Caco-2 (cell line): ENCODE results near the gene MAP7D3. TPM values are rescaled to one million over a fixed set of nuclear protein-coding genes. Genes with fewer than 3 reads are reported as not detected.
A peak's percentile ranks its signal among the peaks of the same experiment; 100 is the strongest.
"Not testable (repeated sequence)": the region's sequence is repeated elsewhere in the genome, so short reads cannot be mapped to it uniquely, and the experiment has no call there.

Source experiments
- BruUV-seq: library from RNA; stranded (reverse); fragments of 400-500 nt; replicated peaks from 2 replicates; lab custom pipeline; 2021; lab: Mats Ljungman, UMichigan
- CTCF ChIA-PET: fragments of 300-600 bp; sonication (Branson Sonifier 250); formaldehyde crosslinking; loops from one replicate; lab custom pipeline; 2022; ENCODE audit warnings: antibody characterized with exemption; lab: Charles Lee
- POLR2A ChIA-PET: fragments of 300-600 bp; sonication (Branson Sonifier 250); formaldehyde crosslinking; loops from one replicate; lab custom pipeline; 2022; ENCODE audit warnings: antibody characterized with exemption; lab: Charles Lee
- DNase-seq, 2 experiments: peaks; one replicate each; pipeline versions ENCODE4 v3.0.0 to v3.0.0-alpha.2; 2020 to 2022
- H3K27me3 ChIP-seq: replicated peaks from 2 replicates; pipeline ENCODE4 v1.6.0; 2011; ENCODE audit warnings: low read length; ENCODE audit not compliant: control insufficient read depth, insufficient read depth
- H3K36me3 ChIP-seq: 2 replicates; pipeline ENCODE4 v1.5.1; 2011; ENCODE audit warnings: low read length; ENCODE audit not compliant: control insufficient read depth, insufficient read depth
- H3K4me1 ChIP-seq: fragments of 250-450 bp; sonication (Bioruptor Pico); 2 replicates; pipeline ENCODE4 v1.5.1; 2020; ENCODE audit warnings: mild to moderate bottlenecking
- H3K4me3 ChIP-seq: 2 replicates; pipeline ENCODE4 v1.5.1; 2011; ENCODE audit warnings: low read depth, mild to moderate bottlenecking, control low read depth, low read length
- H3K9me3 ChIP-seq: fragments of 250-450 bp; sonication (Bioruptor Pico); 2 replicates; pipeline ENCODE4 v1.5.1; 2020; ENCODE audit warnings: mild to moderate bottlenecking, moderate library complexity
- H3K27ac Mint-ChIP-seq: one replicate; pipeline ENCODE4 v1.8.0; 2022; ENCODE audit warnings: mixed read lengths; ENCODE audit not compliant: unreplicated experiment
- H3K27me3 Mint-ChIP-seq: one replicate; pipeline ENCODE4 v1.8.0; 2022; ENCODE audit warnings: mixed read lengths; ENCODE audit not compliant: insufficient read depth, unreplicated experiment
- H3K36me3 Mint-ChIP-seq: one replicate; pipeline ENCODE4 v1.8.0; 2022; ENCODE audit warnings: mild to moderate bottlenecking, mixed read lengths; ENCODE audit not compliant: insufficient read depth, unreplicated experiment
- H3K4me1 Mint-ChIP-seq: one replicate; pipeline ENCODE4 v1.8.0; 2022; ENCODE audit warnings: low read depth, mixed read lengths; ENCODE audit not compliant: unreplicated experiment
- H3K4me3 Mint-ChIP-seq: one replicate; pipeline ENCODE4 v1.8.0; 2022; ENCODE audit warnings: mild to moderate bottlenecking, moderate library complexity, mixed read lengths; ENCODE audit not compliant: unreplicated experiment
- H3K9me3 Mint-ChIP-seq: one replicate; pipeline ENCODE4 v1.8.0; 2022; ENCODE audit warnings: mixed read lengths; ENCODE audit not compliant: unreplicated experiment
- intact Hi-C: fragments of 100-400 bp; cut with micrococcal nuclease; formaldehyde crosslinking; loops from one replicate; pipeline ENCODE4 v1.10.0; 2022; ENCODE audit not compliant: unreplicated experiment
- total RNA-seq: library from RNA; stranded (reverse); gene quantifications from 2 replicates; pipeline ENCODE4 v1.2.3, GENCODE V29; 2022
- TF ChIP-seq, protein P1 (sequence below), 2 experiments: fragments of 200-600 bp in 1 of 2; IDR thresholded peaks; 1 replicate in 1 of 2; 2 replicates in 1 of 2; pipeline versions ENCODE4 v1.5.1 to v1.8.0; 2011 to 2022; ENCODE audit warnings: antibody characterized with exemption in 1 of 2, control low read depth in 1 of 2, inconsistent platforms in 1 of 2, low read depth in 1 of 2, low read length in 1 of 2, mild to moderate bottlenecking in 1 of 2, moderate library complexity in 1 of 2; ENCODE audit not compliant: insufficient read depth in 1 of 2, severe bottlenecking in 1 of 2, unreplicated experiment in 1 of 2

MAP7D3 gene
- total RNA-seq, 1 experiment from 2014 or later = 6.0 TPM

- H3K4me1 ChIP-seq = no peaks in the 10 kb centered on the region
- no peak overlapping the region for H3K4me3 Mint-ChIP-seq
- no peaks in the 10 kb centered on the region for H3K9me3 Mint-ChIP-seq
- no peak for DNase-seq
- intact Hi-C loops = no loop called here
- peaks cover 8% of the 10 kb centered on the region for H3K27me3 Mint-ChIP-seq
- H3K9me3 ChIP-seq = no peaks in the 10 kb centered on the region
- POLR2A ChIA-PET = no interaction called here
- no peak overlapping the region for H3K27ac Mint-ChIP-seq
- no peaks in the 10 kb centered on the region for H3K36me3 Mint-ChIP-seq
- H3K27me3 ChIP-seq = no peaks in the 10 kb centered on the region
- TF ChIP-seq, protein P1, sequence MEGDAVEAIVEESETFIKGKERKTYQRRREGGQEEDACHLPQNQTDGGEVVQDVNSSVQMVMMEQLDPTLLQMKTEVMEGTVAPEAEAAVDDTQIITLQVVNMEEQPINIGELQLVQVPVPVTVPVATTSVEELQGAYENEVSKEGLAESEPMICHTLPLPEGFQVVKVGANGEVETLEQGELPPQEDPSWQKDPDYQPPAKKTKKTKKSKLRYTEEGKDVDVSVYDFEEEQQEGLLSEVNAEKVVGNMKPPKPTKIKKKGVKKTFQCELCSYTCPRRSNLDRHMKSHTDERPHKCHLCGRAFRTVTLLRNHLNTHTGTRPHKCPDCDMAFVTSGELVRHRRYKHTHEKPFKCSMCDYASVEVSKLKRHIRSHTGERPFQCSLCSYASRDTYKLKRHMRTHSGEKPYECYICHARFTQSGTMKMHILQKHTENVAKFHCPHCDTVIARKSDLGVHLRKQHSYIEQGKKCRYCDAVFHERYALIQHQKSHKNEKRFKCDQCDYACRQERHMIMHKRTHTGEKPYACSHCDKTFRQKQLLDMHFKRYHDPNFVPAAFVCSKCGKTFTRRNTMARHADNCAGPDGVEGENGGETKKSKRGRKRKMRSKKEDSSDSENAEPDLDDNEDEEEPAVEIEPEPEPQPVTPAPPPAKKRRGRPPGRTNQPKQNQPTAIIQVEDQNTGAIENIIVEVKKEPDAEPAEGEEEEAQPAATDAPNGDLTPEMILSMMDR (IDR thresholded peaks at IDR 0.05; ENCODE audit: insufficient read depth in 1 of 2, low read depth in 1 of 2, low read length in 1 of 2, severe bottlenecking in 1 of 2, unreplicated experiment in 1 of 2) = no peak
- H3K4me3 ChIP-seq = no peak overlapping the region
- no TSS peak for BruUV-seq
- H3K36me3 ChIP-seq = no peaks in the 10 kb centered on the region
- CTCF ChIA-PET = no interaction called here
- H3K4me1 Mint-ChIP-seq = no peaks in the 10 kb centered on the region
Measured at GRCh38 chrX:136171420-136171819, 79.8 kb downstream of the MAP7D3 start.

DNA sequence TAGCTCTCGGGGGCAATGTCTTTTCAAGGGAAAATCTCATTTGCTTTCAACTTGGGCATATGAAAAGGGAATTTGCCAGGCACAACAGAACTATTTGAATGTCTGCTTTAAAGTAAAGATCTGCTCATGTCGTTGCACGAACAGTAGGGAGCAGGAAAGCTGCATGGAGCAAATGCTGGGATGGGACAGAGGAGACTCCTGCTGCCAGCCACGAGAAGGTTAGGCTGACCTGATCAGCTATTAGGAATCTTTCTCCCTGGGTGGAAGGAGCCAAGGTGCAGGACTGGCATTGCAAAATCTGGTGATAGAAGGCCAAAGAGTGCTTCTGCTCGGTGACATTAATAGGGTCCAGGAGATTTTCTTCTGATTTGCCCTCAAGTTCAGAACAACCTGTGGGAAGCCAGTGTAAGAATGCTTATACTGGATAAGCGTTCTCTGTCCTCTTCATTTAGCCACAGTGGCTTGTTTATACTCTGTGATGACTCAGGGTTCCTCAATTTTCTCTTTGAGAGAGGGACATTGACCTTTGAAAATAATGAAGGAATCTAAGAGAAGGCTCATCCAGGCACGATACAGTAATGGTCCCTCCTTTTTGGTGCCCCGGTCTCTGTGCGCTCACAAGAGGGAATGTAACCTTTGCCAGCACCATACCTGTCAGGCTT, 80.9 kb downstream of the MAP7D3 start:
- CTCF ChIA-PET = interaction anchor here (1.4 kb wide), 1 partner anchor 39 kb away, joined by 5 read pairs; no protein-coding TSS in a partner anchor
- no TSS peak for BruUV-seq

DNA sequence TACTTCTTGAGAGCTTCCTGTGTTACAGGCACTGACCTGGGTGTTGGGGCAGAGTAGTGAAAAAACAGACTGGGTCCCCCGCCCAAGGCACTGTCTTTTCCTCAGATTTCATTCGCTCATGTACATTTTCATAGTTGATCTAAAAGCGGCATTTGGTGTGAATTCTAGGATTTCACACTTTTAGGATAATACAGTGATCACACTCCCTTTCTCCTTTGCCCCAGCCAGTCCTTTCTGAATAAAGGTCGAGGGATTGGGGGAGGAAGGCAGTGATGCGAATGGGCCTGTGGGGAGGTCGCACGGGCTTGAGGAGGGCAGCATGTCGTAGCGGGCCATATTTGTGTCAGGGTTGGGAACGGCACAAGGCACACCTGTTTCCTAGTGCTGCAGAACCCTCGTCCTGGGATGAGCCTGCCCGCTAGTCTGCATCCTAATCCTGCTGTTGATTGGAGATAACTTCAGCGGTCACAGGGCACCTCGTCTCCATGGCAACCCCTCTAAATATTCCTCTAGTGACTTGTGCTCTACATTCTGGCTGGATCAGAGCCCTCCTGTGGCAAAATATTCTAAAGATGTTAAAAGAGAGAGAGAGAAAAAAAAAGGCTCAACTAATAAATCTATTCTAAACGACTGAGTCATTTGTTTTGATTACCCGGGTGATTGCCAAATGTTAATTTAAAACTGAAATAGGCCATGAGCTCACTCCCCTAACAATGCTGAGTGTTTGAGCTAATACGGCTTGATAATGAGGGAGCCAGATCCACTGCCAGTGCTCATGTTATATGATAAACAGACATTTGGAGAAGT, 82.1 kb downstream of the MAP7D3 start:
- Histone ChIP-seq H3K4me3 (no peak overlapping the region), H3K36me3 (no peaks in the 10 kb centered on the region), H3K4me1 (no peaks in the 10 kb centered on the region), H3K27me3 (no peaks in the 10 kb centered on the region), H3K9me3 (no peaks in the 10 kb centered on the region)
- Mint-ChIP-seq H3K4me1 (no peaks in the 10 kb centered on the region), H3K27ac (no peak overlapping the region), H3K36me3 (no peaks in the 10 kb centered on the region), H3K27me3 (peaks cover 10% of the 10 kb centered on the region), H3K9me3 (no peaks in the 10 kb centered on the region), H3K4me3 (no peak overlapping the region)
- intact Hi-C loops = no loop called here
- DNase-seq = peak in 1 of 2 experiments; percentile 24
- ChIA-PET POLR2A (no interaction called here), CTCF (interaction anchor here (1.4 kb wide), 1 partner anchor 40 kb away, joined by 5 read pairs; no protein-coding TSS in a partner anchor)
- TF ChIP-seq, protein P1 (IDR thresholded peaks at IDR 0.05; ENCODE audit: insufficient read depth in 1 of 2, low read depth in 1 of 2, low read length in 1 of 2, severe bottlenecking in 1 of 2, unreplicated experiment in 1 of 2) = no peak
- BruUV-seq = no TSS peak

More for the DNA sequence above, 80.9 kb downstream of the MAP7D3 start:
- Histone ChIP-seq H3K9me3 (no peaks in the 10 kb centered on the region), H3K27me3 (no peaks in the 10 kb centered on the region), H3K4me3 (no peak overlapping the region), H3K4me1 (no peaks in the 10 kb centered on the region), H3K36me3 (no peaks in the 10 kb centered on the region)
- POLR2A ChIA-PET = no interaction called here
- DNase-seq = peak in 1 of 2 experiments; percentile 12
- H3K36me3 Mint-ChIP-seq = no peaks in the 10 kb centered on the region
- no peaks in the 10 kb centered on the region for H3K4me1 Mint-ChIP-seq
- TF ChIP-seq, protein P1 (IDR thresholded peaks at IDR 0.05; ENCODE audit: insufficient read depth in 1 of 2, low read depth in 1 of 2, low read length in 1 of 2, severe bottlenecking in 1 of 2, unreplicated experiment in 1 of 2) = no peak
- no peak overlapping the region for H3K27ac Mint-ChIP-seq
- peaks cover 10% of the 10 kb centered on the region for H3K27me3 Mint-ChIP-seq
- no peak overlapping the region for H3K4me3 Mint-ChIP-seq
- intact Hi-C loops = loop anchor here (1.0 kb wide), 3 partner anchors 30 to 98 kb away; no protein-coding TSS in a partner anchor
- no peaks in the 10 kb centered on the region for H3K9me3 Mint-ChIP-seq

DNA sequence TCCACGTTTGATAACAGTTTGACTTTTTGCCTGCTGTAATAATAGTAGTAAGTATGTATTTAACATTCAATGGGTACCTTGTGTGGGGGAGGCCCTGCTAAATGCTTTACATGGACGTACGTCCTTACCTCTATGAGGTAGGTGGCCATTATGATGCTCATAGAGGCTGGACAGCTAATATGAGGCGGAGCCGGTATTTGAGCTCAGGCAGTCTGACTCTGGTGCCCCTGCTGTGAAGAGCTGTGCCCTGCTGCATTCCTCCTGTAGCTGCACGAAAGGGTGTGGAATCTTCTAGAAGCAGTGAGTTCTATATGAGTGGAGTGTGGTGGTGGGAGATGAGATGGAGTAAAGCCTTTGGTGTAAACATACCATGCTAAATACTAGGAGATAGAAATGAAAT, 83.2 kb downstream of the MAP7D3 start:
- H3K36me3 Mint-ChIP-seq, H3K4me3 ChIP-seq, H3K27me3 ChIP-seq, BruUV-seq, intact Hi-C loops, H3K9me3 Mint-ChIP-seq, DNase-seq, H3K4me1 ChIP-seq, H3K27me3 Mint-ChIP-seq, H3K36me3 ChIP-seq, H3K4me1 Mint-ChIP-seq, POLR2A ChIA-PET, H3K4me3 Mint-ChIP-seq, H3K9me3 ChIP-seq, CTCF ChIA-PET, H3K27ac Mint-ChIP-seq: not testable (repeated sequence)
